MCF 10A (cell line): ENCODE data around the gene RPS6KA2. TPM values are rescaled to one million over a fixed set of nuclear protein-coding genes. Genes with fewer than 3 reads are reported as not detected.

Experiments
- BruUV-seq: library from RNA; stranded (reverse); fragments of 400-500 nt; replicated peaks from 2 replicates; lab custom pipeline; 2021; lab: Mats Ljungman, UMichigan
- CTCF ChIA-PET: fragments of 300-600 bp; sonication (Branson Sonifier 250); formaldehyde crosslinking; extraction: SDS; loops from one replicate; lab custom pipeline; 2021; ENCODE audit warnings: antibody characterized with exemption, inconsistent platforms; lab: Yijun Ruan, JAX
- POLR2A ChIA-PET: fragments of 300-600, 350-650 bp; sonication (Branson Sonifier 250); formaldehyde crosslinking; extraction: SDS; loops from one replicate; lab custom pipeline; 2020; ENCODE audit warnings: antibody characterized with exemption, inconsistent platforms; lab: Yijun Ruan, JAX
- DNase-seq: peaks from one replicate; pipeline ENCODE4 v3.0.0-alpha.2; 2018; ENCODE audit not compliant: unreplicated experiment
- H3K27ac Mint-ChIP-seq: one replicate; pipeline ENCODE4 v1.8.0; 2022; ENCODE audit warnings: mild to moderate bottlenecking, low read depth, mixed read lengths; ENCODE audit not compliant: unreplicated experiment
- H3K27me3 Mint-ChIP-seq: one replicate; pipeline ENCODE4 v1.8.0; 2022; ENCODE audit warnings: mixed read lengths; ENCODE audit not compliant: insufficient read depth, unreplicated experiment
- H3K36me3 Mint-ChIP-seq: one replicate; pipeline ENCODE4 v1.8.0; 2022; ENCODE audit warnings: mild to moderate bottlenecking, moderate library complexity, mixed read lengths; ENCODE audit not compliant: insufficient read depth, unreplicated experiment
- H3K4me1 Mint-ChIP-seq: one replicate; pipeline ENCODE4 v1.8.0; 2022; ENCODE audit warnings: mixed read lengths; ENCODE audit not compliant: insufficient read depth, unreplicated experiment
- H3K4me3 Mint-ChIP-seq: one replicate; pipeline ENCODE4 v1.8.0; 2022; ENCODE audit warnings: mild to moderate bottlenecking, moderate library complexity, mixed read lengths; ENCODE audit not compliant: unreplicated experiment
- H3K9me3 Mint-ChIP-seq: one replicate; pipeline ENCODE4 v1.8.0; 2022; ENCODE audit warnings: mixed read lengths; ENCODE audit not compliant: unreplicated experiment
- intact Hi-C: fragments of 100-400 bp; cut with micrococcal nuclease; formaldehyde crosslinking; loops from 2 replicates; pipeline ENCODE4 v1.14.1; 2022
- total RNA-seq: library from RNA; stranded (reverse); gene quantifications from 2 replicates; pipeline ENCODE4 v1.2.3, GENCODE V29; 2022
- TF ChIP-seq, protein P1 (sequence below): fragments of 200-600 bp; IDR thresholded peaks from one replicate; pipeline ENCODE4 v1.8.0; 2022; ENCODE audit warnings: antibody characterized with exemption, mild to moderate bottlenecking; ENCODE audit not compliant: unreplicated experiment

Gene RPS6KA2
- total RNA-seq, 1 experiment from 2014 or later: 126 TPM

DNA sequence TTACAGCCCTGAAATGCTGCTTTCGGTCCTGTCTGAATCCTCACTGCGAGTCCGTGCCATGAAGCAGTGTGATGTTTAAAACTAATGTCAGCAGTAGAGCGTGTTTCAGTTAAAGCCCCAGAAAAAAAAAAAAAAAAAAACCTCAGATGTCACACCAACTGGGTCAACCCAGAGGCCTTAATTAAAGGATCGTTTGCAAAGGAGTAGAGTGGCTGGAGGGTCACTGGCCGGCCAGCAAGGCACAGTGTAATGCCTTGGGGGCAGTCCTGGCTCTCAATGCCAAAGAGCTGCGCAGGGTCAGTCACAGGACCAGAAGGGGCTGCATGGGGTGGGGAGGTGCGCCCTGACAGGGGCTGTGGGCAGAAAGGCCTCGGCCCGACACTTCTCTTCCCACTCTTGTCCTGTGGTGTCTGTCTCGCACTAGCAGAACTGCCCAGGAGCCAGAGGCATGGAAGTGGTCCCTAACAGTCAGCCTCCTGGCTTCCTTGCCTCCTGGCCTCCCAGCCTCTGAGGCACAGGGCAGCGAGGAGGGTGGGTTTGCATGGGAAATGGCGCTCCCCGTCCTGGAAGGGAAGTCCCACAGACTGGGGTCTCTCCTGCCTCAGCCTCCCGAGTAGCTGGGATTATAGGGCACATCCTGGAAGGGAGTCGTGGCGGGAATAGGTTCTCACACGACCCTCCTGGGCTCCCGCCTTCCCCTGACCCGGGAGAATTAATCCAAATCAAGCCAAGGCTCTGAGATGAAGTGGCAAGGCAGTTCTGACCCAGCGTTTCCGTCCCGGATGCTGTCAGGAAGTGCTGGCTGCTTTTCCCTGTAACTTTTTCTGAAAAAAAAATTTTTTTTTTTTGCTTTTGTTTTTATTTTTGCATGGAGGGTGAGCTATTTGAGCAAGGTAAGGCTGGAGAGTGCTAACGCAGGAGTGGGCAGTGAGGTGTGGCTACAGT is 190.6 kb downstream of the RPS6KA2 start:
- H3K9me3 Mint-ChIP-seq: no peaks in the 10 kb centered on the region
- no peak overlapping the region for H3K4me3 Mint-ChIP-seq
- no peaks in the 10 kb centered on the region for H3K4me1 Mint-ChIP-seq
- CTCF ChIA-PET: interaction anchor here (0.7 kb wide), 1 partner anchor 689 kb away, joined by 4 read pairs; no protein-coding TSS in a partner anchor
- no peaks in the 10 kb centered on the region for H3K27me3 Mint-ChIP-seq
- TF ChIP-seq, protein P1, sequence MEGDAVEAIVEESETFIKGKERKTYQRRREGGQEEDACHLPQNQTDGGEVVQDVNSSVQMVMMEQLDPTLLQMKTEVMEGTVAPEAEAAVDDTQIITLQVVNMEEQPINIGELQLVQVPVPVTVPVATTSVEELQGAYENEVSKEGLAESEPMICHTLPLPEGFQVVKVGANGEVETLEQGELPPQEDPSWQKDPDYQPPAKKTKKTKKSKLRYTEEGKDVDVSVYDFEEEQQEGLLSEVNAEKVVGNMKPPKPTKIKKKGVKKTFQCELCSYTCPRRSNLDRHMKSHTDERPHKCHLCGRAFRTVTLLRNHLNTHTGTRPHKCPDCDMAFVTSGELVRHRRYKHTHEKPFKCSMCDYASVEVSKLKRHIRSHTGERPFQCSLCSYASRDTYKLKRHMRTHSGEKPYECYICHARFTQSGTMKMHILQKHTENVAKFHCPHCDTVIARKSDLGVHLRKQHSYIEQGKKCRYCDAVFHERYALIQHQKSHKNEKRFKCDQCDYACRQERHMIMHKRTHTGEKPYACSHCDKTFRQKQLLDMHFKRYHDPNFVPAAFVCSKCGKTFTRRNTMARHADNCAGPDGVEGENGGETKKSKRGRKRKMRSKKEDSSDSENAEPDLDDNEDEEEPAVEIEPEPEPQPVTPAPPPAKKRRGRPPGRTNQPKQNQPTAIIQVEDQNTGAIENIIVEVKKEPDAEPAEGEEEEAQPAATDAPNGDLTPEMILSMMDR: no peak
- no peak for DNase-seq
- intact Hi-C loops: no loop called here
- H3K36me3 Mint-ChIP-seq: peaks cover 76% of the 10 kb centered on the region
- no TSS peak for BruUV-seq
- POLR2A ChIA-PET: interaction anchor here (0.6 kb wide), 1 partner anchor 142 kb away, joined by 3 read pairs; no protein-coding TSS in a partner anchor
- no peak overlapping the region for H3K27ac Mint-ChIP-seq

DNA sequence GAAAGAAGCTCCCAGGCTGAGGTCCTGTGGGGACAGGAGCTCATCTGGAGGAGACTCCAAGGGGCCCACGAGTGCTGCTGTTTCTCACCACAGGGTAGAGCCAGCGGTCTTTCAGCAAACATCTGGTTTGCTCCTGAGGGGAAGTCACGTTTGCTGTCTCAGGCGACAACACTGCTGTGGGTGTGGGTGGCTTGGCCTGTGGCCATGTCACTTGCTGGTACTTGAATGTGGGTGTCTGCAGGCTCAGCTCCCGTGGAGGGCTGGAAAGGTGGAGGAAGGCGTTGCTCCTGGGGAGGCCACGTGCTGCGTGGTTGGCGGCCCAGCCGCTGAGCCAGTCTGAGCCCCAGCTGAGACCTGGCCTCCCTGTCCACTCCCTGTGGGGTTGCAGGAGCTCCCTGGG is 191.5 kb downstream of the RPS6KA2 start:
- Mint-ChIP-seq H3K27ac (no peak overlapping the region), H3K9me3 (no peaks in the 10 kb centered on the region), H3K36me3 (peaks cover 76% of the 10 kb centered on the region), H3K4me1 (no peaks in the 10 kb centered on the region), H3K27me3 (no peaks in the 10 kb centered on the region), H3K4me3 (no peak overlapping the region)
- no peak for DNase-seq
- intact Hi-C loops: no loop called here
- no TSS peak for BruUV-seq
- TF ChIP-seq, protein P1: no peak
- POLR2A ChIA-PET: no interaction called here
- CTCF ChIA-PET: interaction anchor here (0.6 to 0.7 kb wide), 3 partner anchors 220 to 876 kb away, joined by 3 to 4 read pairs (median 4); no protein-coding TSS in a partner anchor

DNA sequence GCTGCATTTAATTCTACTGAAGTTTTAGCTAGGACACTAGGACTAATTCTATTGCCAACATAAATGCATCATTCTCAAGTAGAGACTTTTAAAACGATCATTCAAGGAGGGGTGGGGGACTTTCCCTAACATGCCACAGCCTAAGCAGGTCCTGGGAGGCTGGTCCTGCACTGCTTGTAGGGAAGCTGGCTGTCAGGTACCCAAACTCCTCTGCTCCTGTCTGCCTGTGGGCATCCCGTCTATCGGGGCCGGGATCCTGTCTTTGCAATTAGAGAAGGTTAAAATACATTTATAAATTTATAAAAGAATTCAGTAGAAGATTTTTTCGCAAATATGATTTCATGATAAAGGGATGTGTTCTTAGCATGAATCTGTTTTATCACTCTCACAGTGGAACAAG is 192.7 kb downstream of the RPS6KA2 start:
- Mint-ChIP-seq H3K27me3 (no peaks in the 10 kb centered on the region), H3K36me3 (peaks cover 80% of the 10 kb centered on the region), H3K27ac (no peak overlapping the region), H3K9me3 (no peaks in the 10 kb centered on the region), H3K4me1 (no peaks in the 10 kb centered on the region), H3K4me3 (no peak overlapping the region)
- no peak for DNase-seq
- BruUV-seq: no TSS peak
- ChIA-PET POLR2A (no interaction called here), CTCF (interaction anchor here (0.6 to 1.4 kb wide), 3 partner anchors 33 to 158 kb away, joined by 3 to 5 read pairs (median 3); no protein-coding TSS in a partner anchor)
- TF ChIP-seq, protein P1: no peak
- intact Hi-C loops: no loop called here

DNA sequence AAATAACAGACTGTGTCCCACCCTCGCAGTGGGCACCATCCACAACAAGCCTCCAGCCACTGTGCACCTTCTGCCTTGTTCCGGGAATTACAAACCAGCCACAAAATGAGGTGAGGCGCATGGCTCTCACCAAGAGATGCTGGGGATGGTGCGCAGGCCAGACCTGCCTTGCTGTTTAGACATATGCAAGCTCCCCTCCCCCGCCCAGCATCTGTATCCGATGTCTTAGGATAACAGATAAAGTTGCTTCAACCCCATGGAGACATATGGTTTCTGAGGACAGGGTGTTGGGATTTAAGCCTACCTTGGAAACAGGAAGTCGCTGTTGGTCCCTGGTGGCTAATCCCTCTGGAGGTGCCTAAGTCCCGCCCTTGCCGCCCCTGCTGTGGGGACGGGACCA is 194.0 kb downstream of the RPS6KA2 start:
- intact Hi-C loops: no loop called here
- Mint-ChIP-seq H3K4me1 (no peaks in the 10 kb centered on the region), H3K9me3 (no peaks in the 10 kb centered on the region), H3K27me3 (no peaks in the 10 kb centered on the region), H3K36me3 (peaks cover 78% of the 10 kb centered on the region), H3K4me3 (no peak overlapping the region), H3K27ac (no peak overlapping the region)
- DNase-seq: no peak
- ChIA-PET CTCF (interaction anchor here (1.4 kb wide), 1 partner anchor 157 kb away, joined by 5 read pairs; no protein-coding TSS in a partner anchor), POLR2A (no interaction called here)
- TF ChIP-seq, protein P1: no peak
- BruUV-seq: no TSS peak
